Stimulated activated CD8-positive, alpha-beta memory T cell treated with anti-CD3 and anti-CD28 coated beads, Interleukin-4, amount 100 ng/mL, for 24 hours (primary cell): ENCODE results near the gene AP5Z1.

Experiments
- DNase-seq: peaks from one replicate; pipeline ENCODE4 v3.0.0-alpha.2; 2020; ENCODE audit warnings: low read depth

Gene AP5Z1

GRCh38 chr7:4822677-4823076, 47.3 kb downstream of the AP5Z1 start:
- no peak for DNase-seq

DNA sequence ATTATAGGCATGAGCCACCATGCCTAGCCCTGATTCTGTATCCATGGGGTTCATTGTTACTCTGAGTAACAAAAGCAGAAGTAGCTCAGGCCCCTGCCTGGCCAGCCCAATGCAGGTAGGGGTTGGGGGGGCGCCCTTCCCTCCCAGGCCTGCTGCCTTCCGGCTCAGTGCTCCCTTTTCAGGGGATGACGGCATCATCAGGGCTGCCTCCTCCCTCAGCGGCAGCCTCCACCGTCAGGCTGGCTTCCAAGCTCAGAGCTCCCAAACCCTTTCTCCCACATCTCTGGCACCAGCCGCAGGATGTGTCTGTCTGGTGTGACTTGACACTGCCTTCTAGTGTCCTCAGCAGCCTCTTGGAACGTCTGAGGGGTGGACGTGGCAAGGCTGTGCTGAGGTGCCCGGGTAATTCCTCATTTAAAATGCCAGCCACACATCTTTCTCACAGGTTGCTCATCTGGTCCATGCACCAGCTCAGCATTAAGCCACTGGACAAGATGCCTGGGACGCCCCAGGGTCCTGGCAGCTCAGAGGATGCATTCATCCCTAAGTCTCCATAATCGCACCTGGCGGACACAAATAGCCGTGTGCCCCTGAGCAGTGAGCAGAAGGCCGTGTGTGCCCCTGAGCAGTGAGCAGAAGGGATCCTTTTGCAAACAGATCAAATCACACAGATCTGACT, 48.2 kb downstream of the AP5Z1 start:
- no peak for DNase-seq

DNA sequence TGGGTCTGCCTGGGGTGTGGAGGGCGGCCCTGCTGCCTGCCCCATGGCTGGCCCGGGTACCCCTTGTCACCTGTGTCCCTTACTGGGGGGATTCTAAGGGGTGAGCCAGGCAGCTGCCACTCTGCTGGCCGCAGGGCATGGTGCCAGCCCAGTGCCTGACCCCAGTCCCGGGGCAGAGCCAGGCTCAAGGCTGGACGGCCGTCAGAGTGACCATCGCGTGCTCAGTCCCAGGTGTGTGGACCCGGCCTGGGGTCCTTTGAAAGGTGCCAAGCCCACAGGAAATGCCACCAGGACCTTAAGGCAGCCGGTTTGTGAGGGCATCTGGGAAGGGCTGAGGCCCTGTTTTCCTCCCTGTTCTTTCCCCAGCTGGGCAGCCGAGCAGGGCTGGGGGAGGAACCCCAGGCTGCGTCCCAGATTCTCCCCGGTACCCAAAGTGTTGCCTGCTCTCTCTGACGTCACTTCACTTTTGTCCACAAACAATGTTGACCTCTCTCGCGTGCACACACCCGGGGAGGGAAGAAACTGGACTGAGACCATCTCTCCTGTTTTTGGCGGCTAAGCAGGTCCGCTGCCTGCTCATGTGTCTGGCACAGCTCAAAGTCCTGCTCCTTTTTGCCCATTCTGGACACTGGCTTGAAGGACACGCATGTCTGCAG, 48.8 kb downstream of the AP5Z1 start:
- no peak for DNase-seq

DNA sequence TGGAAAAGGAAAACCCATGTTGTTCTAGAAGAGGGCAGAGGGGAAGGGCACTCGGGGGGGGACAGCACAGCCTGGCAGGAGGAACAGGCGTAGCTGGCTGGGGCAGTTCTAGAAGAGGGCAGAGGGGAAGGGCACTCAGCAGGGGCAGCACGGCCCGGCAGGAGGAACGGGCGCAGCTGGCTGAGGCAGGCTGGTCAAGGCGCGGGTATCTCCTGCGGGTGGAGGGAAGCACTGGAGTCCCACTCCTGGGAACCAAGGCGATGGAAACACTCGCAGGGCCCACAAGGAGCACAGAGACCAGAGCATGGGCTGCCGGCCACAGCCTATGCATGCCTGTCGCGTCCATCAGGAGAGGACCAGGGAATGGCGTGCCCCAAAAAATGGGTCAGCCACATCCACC, 49.7 kb downstream of the AP5Z1 start:
- DNase-seq = no peak

- no peak for DNase-seq
Observed at GRCh38 chr7:4828720-4829383, 53.4 kb downstream of the AP5Z1 start.

GRCh38 chr7:4830176-4830575, 54.8 kb downstream of the AP5Z1 start:
- peak; percentile 46 for DNase-seq

GRCh38 chr7:4831723-4832495, 56.5 kb downstream of the AP5Z1 start:
- DNase-seq = no peak

GRCh38 chr7:4832711-4833110, 57.3 kb downstream of the AP5Z1 start:
- no peak for DNase-seq

GRCh38 chr7:4833176-4833575, 57.8 kb downstream of the AP5Z1 start:
- DNase-seq = no peak

GRCh38 chr7:4833691-4834600, 58.5 kb downstream of the AP5Z1 start:
- DNase-seq = no peak

- no peak for DNase-seq
Observed at GRCh38 chr7:4834601-4835397, 59.4 kb downstream of the AP5Z1 start.

DNA sequence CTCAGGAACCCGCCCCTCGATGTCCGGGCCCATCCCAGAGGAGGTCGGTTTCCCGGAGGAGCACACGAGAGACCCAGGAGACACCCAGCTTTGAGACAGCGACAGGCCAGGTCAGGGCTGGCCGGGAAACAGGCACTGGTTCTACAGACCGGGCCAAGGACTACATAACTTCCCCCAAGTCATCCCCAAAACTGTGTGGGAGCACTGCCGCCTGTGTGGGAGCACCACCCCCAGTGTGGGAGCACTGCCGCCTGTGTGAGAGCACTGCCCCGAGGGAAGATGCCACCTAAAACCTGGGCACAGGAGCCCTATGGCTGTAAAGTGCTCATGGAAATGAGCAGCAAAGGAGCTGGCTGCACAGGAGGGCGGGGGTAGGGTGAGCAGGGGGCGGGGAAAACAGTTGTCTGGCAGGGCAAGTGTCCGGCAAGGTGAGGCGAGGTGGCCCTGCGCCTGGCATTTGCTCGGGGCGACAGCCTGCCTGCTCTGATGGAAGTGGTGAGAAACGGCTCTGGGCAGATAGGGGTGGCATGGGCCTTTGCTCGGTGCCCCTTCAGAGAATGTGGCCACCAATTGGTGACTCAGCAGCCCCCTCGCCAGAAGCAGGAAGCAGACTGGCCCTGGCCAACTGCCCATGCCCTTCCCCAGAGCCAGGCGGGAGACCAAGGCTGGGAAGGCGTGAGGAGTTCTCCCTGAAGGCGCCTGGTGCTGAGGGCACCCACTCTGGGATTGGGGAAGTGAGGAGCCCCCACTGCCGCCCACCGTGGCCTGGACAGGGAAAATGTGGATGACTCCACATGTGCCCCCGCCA, 60.2 kb downstream of the AP5Z1 start:
- no peak for DNase-seq

- DNase-seq = no peak
Observed at GRCh38 chr7:4836206-4836661, 60.8 kb downstream of the AP5Z1 start.

GRCh38 chr7:4837041-4837802, 61.8 kb downstream of the AP5Z1 start:
- no peak for DNase-seq

DNA sequence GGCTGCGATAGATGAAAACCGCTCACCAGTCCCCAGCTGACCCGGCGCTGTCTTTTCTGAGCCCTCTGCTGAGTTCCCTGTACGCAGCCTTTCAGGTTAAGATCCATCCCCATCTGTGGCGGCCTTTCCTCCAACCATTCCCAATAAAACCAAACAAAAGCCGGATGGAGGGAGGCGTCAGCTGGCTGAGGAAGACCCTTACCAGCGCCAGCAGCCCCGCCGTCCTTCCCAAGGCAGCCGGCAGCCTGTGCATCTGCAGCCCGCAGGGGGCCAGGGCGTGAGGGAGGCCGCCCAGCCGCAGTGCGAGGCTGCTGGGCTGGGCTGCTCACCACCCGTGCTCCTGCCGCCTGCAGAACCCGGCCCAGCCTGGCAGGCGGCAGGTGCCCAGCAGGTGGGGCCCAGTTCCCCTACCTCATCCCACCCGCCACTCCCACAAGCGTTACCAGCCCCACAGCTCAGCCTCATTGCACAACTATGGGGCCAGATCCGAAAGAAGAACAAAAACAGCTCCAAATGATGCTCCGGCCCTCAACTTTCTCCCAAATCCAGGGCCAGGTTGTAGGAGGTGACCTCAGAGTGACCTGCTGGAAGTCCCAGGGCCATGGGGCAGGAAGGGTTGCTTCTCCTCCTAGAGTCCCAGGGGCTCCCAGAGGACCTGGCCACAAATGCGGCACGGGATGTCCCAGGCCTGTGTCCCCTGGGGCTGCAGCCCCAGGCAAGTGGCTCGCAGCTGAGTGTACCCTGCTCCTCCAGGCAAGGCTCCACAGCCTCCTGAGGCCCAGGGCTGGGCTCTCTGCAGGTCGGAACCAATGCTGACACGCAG, 62.6 kb downstream of the AP5Z1 start:
- no peak for DNase-seq

DNA sequence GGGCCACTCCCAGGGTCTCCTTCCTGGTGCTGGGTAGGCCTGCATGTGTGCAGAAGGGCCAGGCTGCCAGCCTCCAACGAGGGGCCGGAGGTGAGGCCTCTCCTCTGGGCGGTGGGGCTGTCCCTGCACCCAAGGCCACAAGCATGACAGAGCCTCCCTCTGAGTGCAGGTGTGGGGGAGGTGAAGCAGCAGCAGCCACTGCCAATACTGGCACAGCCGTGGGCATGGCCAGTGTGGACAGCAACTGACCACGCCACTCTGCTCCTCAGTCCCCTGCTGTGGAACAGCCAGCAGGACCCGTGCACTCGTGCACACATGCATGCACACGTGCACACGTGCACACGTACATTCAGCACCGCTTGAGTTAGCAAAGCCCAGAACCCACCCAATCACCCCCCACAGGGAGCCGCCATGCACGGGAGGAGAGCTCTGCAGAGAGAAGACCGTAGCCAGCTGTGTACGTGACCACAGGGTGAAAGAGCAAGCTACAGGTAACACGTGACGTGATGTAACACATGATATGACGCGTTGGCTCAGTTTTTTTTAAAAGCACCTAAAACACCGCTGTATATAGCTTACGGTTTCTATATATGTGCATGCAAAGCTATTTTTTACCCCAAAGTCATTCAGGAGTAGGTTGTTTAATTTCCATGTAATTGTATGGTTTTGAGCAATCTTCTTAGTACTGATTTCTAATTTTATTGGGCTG, 63.4 kb downstream of the AP5Z1 start:
- no peak for DNase-seq

DNA sequence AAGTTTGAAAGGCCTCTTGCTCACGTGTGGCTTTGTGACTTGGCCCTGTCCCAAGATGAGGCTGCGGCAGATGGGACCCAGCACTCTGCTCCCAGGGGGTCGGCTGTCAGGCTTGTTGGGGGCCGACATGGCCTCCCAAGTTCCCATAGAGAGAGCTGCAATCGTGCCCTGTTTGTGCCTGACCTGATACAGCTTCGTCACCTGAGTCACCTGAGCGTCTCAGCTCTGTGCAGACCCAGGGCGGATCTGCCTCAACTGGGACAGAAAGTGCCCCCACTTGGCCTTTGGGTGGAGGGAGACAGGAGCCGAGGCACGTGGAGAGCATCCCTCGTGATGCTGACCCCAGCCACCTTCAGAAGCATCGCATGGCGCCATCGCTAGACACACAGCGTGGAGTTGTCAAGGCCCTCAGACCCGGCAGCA, 64.7 kb downstream of the AP5Z1 start:
- DNase-seq = no peak
